Testis (tissue), 3 donors: ENCODE results near the gene HK2. TPM values are rescaled to one million over a fixed set of nuclear protein-coding genes. Genes with fewer than 3 reads are reported as not detected.

Source experiments
- DNase-seq: peaks from one replicate; pipeline ENCODE4 v3.0.0-alpha.2; 2019
- H3K27ac ChIP-seq, 2 donors: fragments of 200-600 bp; sonication (generic); one replicate each; pipeline ENCODE4 v1.5.1; 2019
- H3K27me3 ChIP-seq: fragments of 200-600 bp; sonication (generic); one replicate; pipeline ENCODE4 v1.5.1; 2019
- H3K36me3 ChIP-seq: fragments of 200-600 bp; sonication (generic); one replicate; pipeline ENCODE4 v1.5.1; 2017; ENCODE audit warnings: low read depth; ENCODE audit errors: missing control alignments
- H3K4me1 ChIP-seq: fragments of 200-600 bp; sonication (generic); one replicate; pipeline ENCODE4 v1.5.1; 2019
- H3K4me3 ChIP-seq, 2 donors: fragments of 200-600 bp; sonication (generic); one replicate each; pipeline ENCODE4 v1.5.1; 2017 to 2019
- H3K9me3 ChIP-seq: fragments of 200-600 bp; sonication (generic); one replicate; pipeline ENCODE4 v1.5.1; 2017
- CTCF ChIP-seq, 3 experiments: fragments of 450-650 bp in 2 of 3; fragments of 200-600 bp in 1 of 3; sonication (generic) in 1 of 3; IDR thresholded peaks; one replicate each; pipeline ENCODE4 v1.5.1; 2016 to 2019; ENCODE audit warnings: antibody characterized with exemption in 3 of 3, mild to moderate bottlenecking in 2 of 3, moderate library complexity in 1 of 3
- POLR2A ChIP-seq: fragments of 450-650 bp; IDR thresholded peaks from one replicate; pipeline ENCODE4 v1.6.1; 2017; ENCODE audit warnings: antibody characterized with exemption, mild to moderate bottlenecking, moderate library complexity
- WGBS, 2 donors: methylation state at CpG; one replicate each; pipeline ENCODE4 v1.1.5; 2018; 5-methylcytosine and 5-hydroxymethylcytosine counted together
- intact Hi-C: fragments of 100-400 bp; cut with DNase I; formaldehyde crosslinking; loops from one replicate; pipeline ENCODE4 v1.15.1; 2023; ENCODE audit warnings: low total_unique reads
- polyA plus RNA-seq: library from polyadenylated mRNA; stranded (reverse); fragments of 350-450 nt; fragmentation: Illumina TruSeq; extraction: RNeasy Lipid Tissue Mini Kit (QIAGEN cat#74804); gene quantifications from one replicate; pipeline ENCODE4 v1.2.3, GENCODE V29; 2014; ENCODE audit warnings: low read depth, low replicate concordance; ENCODE audit not compliant: insufficient read depth
- total RNA-seq, 2 donors: library from RNA; depleted of rRNA; stranded (reverse); fragments of >200 nt; gene quantifications; one replicate each; pipeline ENCODE4 v1.2.3, GENCODE V29; 2016

The HK2 gene
- total and polyA plus RNA-seq, 3 donors from 2014 or later = 83.5 to 164 (median 142) TPM

GRCh38 chr2:74937221-74937880 lies 103.4 kb downstream of the HK2 start:
- Histone ChIP-seq H3K27ac (no peak overlapping the region), H3K4me3 (no peak overlapping the region), H3K9me3 (no peaks in the 10 kb centered on the region), H3K4me1 (no peaks in the 10 kb centered on the region), H3K27me3 (no peaks in the 10 kb centered on the region), H3K36me3 (no peaks in the 10 kb centered on the region)
- DNase-seq = no peak
- TF ChIP-seq CTCF (IDR thresholded peaks at IDR 0.05) (no peak), POLR2A (no peak)
- intact Hi-C loops = no loop called here
- WGBS, 2 donors = 92 to 94% methylated on average over 6 of the region's 6 CpGs

- no peak overlapping the region for H3K27ac ChIP-seq
- no peak for DNase-seq
- H3K9me3 ChIP-seq = no peaks in the 10 kb centered on the region
- H3K4me1 ChIP-seq = no peaks in the 10 kb centered on the region
- WGBS, 2 donors = 88 to 92% methylated on average over 4 of the region's 4 CpGs
- H3K36me3 ChIP-seq = no peaks in the 10 kb centered on the region
- intact Hi-C loops = no loop called here
- H3K4me3 ChIP-seq = no peak overlapping the region
- TF ChIP-seq POLR2A (no peak), CTCF (IDR thresholded peaks at IDR 0.05) (no peak)
- no peaks in the 10 kb centered on the region for H3K27me3 ChIP-seq
These were observed 104.3 kb downstream of the HK2 start for GRCh38 chr2:74938264-74938663.

DNA sequence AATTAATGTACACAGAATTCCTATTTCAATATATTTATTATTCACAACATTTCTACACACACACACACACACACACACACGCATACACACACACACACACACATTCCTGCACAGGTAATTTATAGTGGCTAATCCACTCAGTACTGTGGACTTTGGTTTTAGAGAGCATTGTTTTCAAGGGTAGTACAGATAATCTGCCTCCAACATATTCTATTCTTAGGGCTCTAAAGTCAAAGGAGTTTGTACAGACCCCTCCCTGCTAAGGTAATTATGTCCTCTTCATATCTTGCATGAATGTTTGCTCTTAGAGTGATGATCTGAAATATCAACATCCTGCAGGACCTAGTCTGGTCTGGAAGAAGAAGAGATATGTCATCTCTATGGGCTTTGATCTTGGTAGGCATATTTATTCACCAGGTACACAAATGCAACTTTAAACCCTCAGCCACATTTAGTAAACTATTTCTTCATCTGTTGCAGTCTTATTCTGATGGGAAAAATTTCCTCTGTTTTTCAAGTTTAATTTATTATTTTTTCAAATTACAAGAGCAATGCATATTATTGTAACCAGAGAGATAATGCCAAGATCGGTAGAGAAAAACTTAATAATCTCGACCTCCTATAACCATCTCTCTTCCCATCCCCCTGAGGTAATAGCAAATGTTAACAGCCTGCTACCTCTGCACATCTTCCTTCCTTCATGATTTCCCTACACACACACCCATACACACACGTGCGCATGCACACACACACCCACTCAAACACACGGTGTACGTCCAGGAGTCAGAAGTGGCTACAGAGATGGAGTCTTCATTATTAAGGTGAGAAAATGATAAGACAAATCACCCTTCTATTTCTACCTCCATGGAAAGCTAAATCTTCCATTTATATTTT lies 106.2 kb downstream of the HK2 start:
- 91 to 94% methylated on average over 7 of the region's 7 CpGs for whole genome bisulfite sequencing, 2 donors
- Histone ChIP-seq H3K4me3 (no peak overlapping the region), H3K27ac (no peak overlapping the region), H3K36me3 (no peaks in the 10 kb centered on the region), H3K27me3 (no peaks in the 10 kb centered on the region), H3K9me3 (no peaks in the 10 kb centered on the region), H3K4me1 (no peaks in the 10 kb centered on the region)
- no peak for DNase-seq
- no peak for TF ChIP-seq POLR2A
- TF ChIP-seq CTCF (IDR thresholded peaks at IDR 0.05) = no peak
- intact Hi-C loops = no loop called here

DNA sequence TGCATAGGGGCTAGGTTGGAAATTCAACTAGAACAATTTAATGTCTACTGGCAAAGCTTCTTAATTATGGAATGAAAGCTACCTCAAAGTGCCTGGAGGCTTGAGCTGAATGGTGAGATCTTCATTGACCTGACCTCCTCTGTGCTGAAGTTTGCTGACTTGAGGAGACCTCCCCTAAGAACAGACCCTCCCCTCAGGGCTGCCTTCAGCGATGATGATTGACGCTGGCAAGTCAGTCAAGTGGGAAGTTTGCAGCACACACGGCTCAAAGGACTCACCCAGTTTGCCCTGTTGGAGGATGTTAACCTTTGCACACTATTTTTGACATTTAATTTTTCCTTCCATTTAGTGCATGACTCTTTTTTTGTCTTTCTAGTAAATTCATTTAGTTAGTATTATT lies 107.4 kb downstream of the HK2 start:
- TF ChIP-seq POLR2A (no peak), CTCF (IDR thresholded peaks at IDR 0.05) (no peak)
- no peak for DNase-seq
- Histone ChIP-seq H3K4me1 (no peaks in the 10 kb centered on the region), H3K4me3 (no peak overlapping the region), H3K27ac (no peak overlapping the region), H3K9me3 (no peaks in the 10 kb centered on the region), H3K27me3 (no peaks in the 10 kb centered on the region), H3K36me3 (no peaks in the 10 kb centered on the region)
- 93 to 96% methylated on average over 3 of the region's 3 CpGs for WGBS, 2 donors
- intact Hi-C loops = no loop called here
